Measurements from ENCODE around the gene BMPER. TPM values are rescaled to one million over a fixed set of nuclear protein-coding genes. Genes with fewer than 3 reads are reported as not detected.

BMPER gene
- polyA plus RNA-seq, 1 donor = 4.9 TPM

GRCh38 chr7:34086064-34086463, 180.7 kb downstream of the BMPER start:
- Histone ChIP-seq H3K36me3 (ENCODE audit: control insufficient read depth, insufficient read depth, low read length) (no peaks in the 10 kb centered on the region), H3K9me3 (ENCODE audit: control insufficient read depth, low read depth, low read length) (no peaks in the 10 kb centered on the region), H3K4me1 (ENCODE audit: control insufficient read depth, insufficient read depth, low read length) (no peaks in the 10 kb centered on the region), H3K4me3 (ENCODE audit: low read length) (no peak overlapping the region), H3K27ac (ENCODE audit: low read length) (no peak overlapping the region), H3K27me3 (ENCODE audit: control insufficient read depth, insufficient read depth, low read length) (no peaks in the 10 kb centered on the region)
- no CpG with 5 or more reads among the region's 5 CpGs for WGBS (ENCODE audit: insufficient coverage, low lambda C conversion rate)
- DNase-seq = no peak

- Histone ChIP-seq H3K27me3 (ENCODE audit: control insufficient read depth, insufficient read depth, low read length) (no peaks in the 10 kb centered on the region), H3K36me3 (ENCODE audit: control insufficient read depth, insufficient read depth, low read length) (no peaks in the 10 kb centered on the region), H3K4me1 (ENCODE audit: control insufficient read depth, insufficient read depth, low read length) (no peaks in the 10 kb centered on the region), H3K27ac (ENCODE audit: low read length) (no peak overlapping the region), H3K4me3 (ENCODE audit: low read length) (no peak overlapping the region), H3K9me3 (ENCODE audit: control insufficient read depth, low read depth, low read length) (no peaks in the 10 kb centered on the region)
- no CpG with 5 or more reads among the region's 5 CpGs for WGBS (ENCODE audit: insufficient coverage, low lambda C conversion rate)
- no peak for DNase-seq
These were observed 181.6 kb downstream of the BMPER start for GRCh38 chr7:34086981-34087380.

- H3K36me3 ChIP-seq (ENCODE audit: control insufficient read depth, insufficient read depth, low read length) = no peaks in the 10 kb centered on the region
- 92% methylated on average over 2 of the region's 10 CpGs for WGBS (ENCODE audit: insufficient coverage, low lambda C conversion rate)
- no peak overlapping the region for H3K4me3 ChIP-seq (ENCODE audit: low read length)
- no peaks in the 10 kb centered on the region for H3K4me1 ChIP-seq (ENCODE audit: control insufficient read depth, insufficient read depth, low read length)
- H3K27me3 ChIP-seq (ENCODE audit: control insufficient read depth, insufficient read depth, low read length) = no peaks in the 10 kb centered on the region
- no peak overlapping the region for H3K27ac ChIP-seq (ENCODE audit: low read length)
- DNase-seq = no peak
- no peaks in the 10 kb centered on the region for H3K9me3 ChIP-seq (ENCODE audit: control insufficient read depth, low read depth, low read length)
These were observed 182.9 kb downstream of the BMPER start for GRCh38 chr7:34087892-34088891.

- Histone ChIP-seq H3K27ac (ENCODE audit: low read length) (no peak overlapping the region), H3K27me3 (ENCODE audit: control insufficient read depth, insufficient read depth, low read length) (no peaks in the 10 kb centered on the region), H3K9me3 (ENCODE audit: control insufficient read depth, low read depth, low read length) (no peaks in the 10 kb centered on the region), H3K36me3 (ENCODE audit: control insufficient read depth, insufficient read depth, low read length) (no peaks in the 10 kb centered on the region), H3K4me3 (ENCODE audit: low read length) (no peak overlapping the region), H3K4me1 (ENCODE audit: control insufficient read depth, insufficient read depth, low read length) (no peaks in the 10 kb centered on the region)
- WGBS (ENCODE audit: insufficient coverage, low lambda C conversion rate) = no CpG with 5 or more reads among the region's 5 CpGs
- DNase-seq = no peak
These were observed 185.5 kb downstream of the BMPER start for GRCh38 chr7:34090816-34091215.

- Histone ChIP-seq H3K36me3 (ENCODE audit: control insufficient read depth, insufficient read depth, low read length) (no peaks in the 10 kb centered on the region), H3K27ac (ENCODE audit: low read length) (no peak overlapping the region), H3K27me3 (ENCODE audit: control insufficient read depth, insufficient read depth, low read length) (no peaks in the 10 kb centered on the region), H3K9me3 (ENCODE audit: control insufficient read depth, low read depth, low read length) (no peaks in the 10 kb centered on the region), H3K4me1 (ENCODE audit: control insufficient read depth, insufficient read depth, low read length) (no peaks in the 10 kb centered on the region), H3K4me3 (ENCODE audit: low read length) (no peak overlapping the region)
- 33% methylated on average over 1 of the region's 4 CpGs for WGBS (ENCODE audit: insufficient coverage, low lambda C conversion rate)
- DNase-seq = no peak
These were observed 186.1 kb downstream of the BMPER start for GRCh38 chr7:34091321-34091917.

GRCh38 chr7:34093276-34093675, 187.9 kb downstream of the BMPER start:
- no peaks in the 10 kb centered on the region for H3K27me3 ChIP-seq (ENCODE audit: control insufficient read depth, insufficient read depth, low read length)
- no peak overlapping the region for H3K27ac ChIP-seq (ENCODE audit: low read length)
- no peak overlapping the region for H3K4me3 ChIP-seq (ENCODE audit: low read length)
- H3K36me3 ChIP-seq (ENCODE audit: control insufficient read depth, insufficient read depth, low read length) = no peaks in the 10 kb centered on the region
- no CpG with 5 or more reads among the region's 3 CpGs for WGBS (ENCODE audit: insufficient coverage, low lambda C conversion rate)
- no peaks in the 10 kb centered on the region for H3K9me3 ChIP-seq (ENCODE audit: control insufficient read depth, low read depth, low read length)
- no peak for DNase-seq
- no peaks in the 10 kb centered on the region for H3K4me1 ChIP-seq (ENCODE audit: control insufficient read depth, insufficient read depth, low read length)

GRCh38 chr7:34096198-34096651, 190.9 kb downstream of the BMPER start:
- Histone ChIP-seq H3K27me3 (ENCODE audit: control insufficient read depth, insufficient read depth, low read length) (no peaks in the 10 kb centered on the region), H3K4me3 (ENCODE audit: low read length) (no peak overlapping the region), H3K4me1 (ENCODE audit: control insufficient read depth, insufficient read depth, low read length) (no peaks in the 10 kb centered on the region), H3K27ac (ENCODE audit: low read length) (no peak overlapping the region), H3K9me3 (ENCODE audit: control insufficient read depth, low read depth, low read length) (no peaks in the 10 kb centered on the region), H3K36me3 (ENCODE audit: control insufficient read depth, insufficient read depth, low read length) (no peaks in the 10 kb centered on the region)
- no peak for DNase-seq
- no CpG with 5 or more reads among the region's 4 CpGs for WGBS (ENCODE audit: insufficient coverage, low lambda C conversion rate)

GRCh38 chr7:34096777-34097176, 191.4 kb downstream of the BMPER start:
- no peak for DNase-seq
- Histone ChIP-seq H3K36me3 (ENCODE audit: control insufficient read depth, insufficient read depth, low read length) (no peaks in the 10 kb centered on the region), H3K4me1 (ENCODE audit: control insufficient read depth, insufficient read depth, low read length) (no peaks in the 10 kb centered on the region), H3K4me3 (ENCODE audit: low read length) (no peak overlapping the region), H3K27ac (ENCODE audit: low read length) (no peak overlapping the region), H3K27me3 (ENCODE audit: control insufficient read depth, insufficient read depth, low read length) (no peaks in the 10 kb centered on the region), H3K9me3 (ENCODE audit: control insufficient read depth, low read depth, low read length) (no peaks in the 10 kb centered on the region)
- no CpG with 5 or more reads among the region's 2 CpGs for WGBS (ENCODE audit: insufficient coverage, low lambda C conversion rate)

- no CpG with 5 or more reads among the region's 4 CpGs for WGBS (ENCODE audit: insufficient coverage, low lambda C conversion rate)
- no peak for DNase-seq
- H3K27ac ChIP-seq (ENCODE audit: low read length) = no peak overlapping the region
- H3K9me3 ChIP-seq (ENCODE audit: control insufficient read depth, low read depth, low read length) = no peaks in the 10 kb centered on the region
- no peak overlapping the region for H3K4me3 ChIP-seq (ENCODE audit: low read length)
- H3K4me1 ChIP-seq (ENCODE audit: control insufficient read depth, insufficient read depth, low read length) = no peaks in the 10 kb centered on the region
- no peaks in the 10 kb centered on the region for H3K27me3 ChIP-seq (ENCODE audit: control insufficient read depth, insufficient read depth, low read length)
- H3K36me3 ChIP-seq (ENCODE audit: control insufficient read depth, insufficient read depth, low read length) = no peaks in the 10 kb centered on the region
These were observed 195.3 kb downstream of the BMPER start for GRCh38 chr7:34100661-34101060.

GRCh38 chr7:34104115-34104514, 198.8 kb downstream of the BMPER start:
- no peaks in the 10 kb centered on the region for H3K9me3 ChIP-seq (ENCODE audit: control insufficient read depth, low read depth, low read length)
- no peaks in the 10 kb centered on the region for H3K4me1 ChIP-seq (ENCODE audit: control insufficient read depth, insufficient read depth, low read length)
- H3K36me3 ChIP-seq (ENCODE audit: control insufficient read depth, insufficient read depth, low read length) = no peaks in the 10 kb centered on the region
- no peak for DNase-seq
- no peak overlapping the region for H3K4me3 ChIP-seq (ENCODE audit: low read length)
- H3K27me3 ChIP-seq (ENCODE audit: control insufficient read depth, insufficient read depth, low read length) = no peaks in the 10 kb centered on the region
- 75% methylated on average over 3 of the region's 6 CpGs for WGBS (ENCODE audit: insufficient coverage, low lambda C conversion rate)
- H3K27ac ChIP-seq (ENCODE audit: low read length) = no peak overlapping the region
